ENCODE data around the gene CEP83.
"Not testable (repeated sequence)": the region's sequence is repeated elsewhere in the genome, so short reads cannot be mapped to it uniquely, and the experiment has no call there.

CEP83 gene

GRCh38 chr12:94340573-94340972, 119.1 kb downstream of the CEP83 start:
- Mint-ChIP-seq H3K4me3 (no peak overlapping the region), H3K27me3 (no peaks in the 10 kb centered on the region), H3K4me1 (no peaks in the 10 kb centered on the region), H3K36me3 (ENCODE audit: insufficient read depth) (peaks cover 4% of the 10 kb centered on the region), H3K27ac (ENCODE audit: low read depth) (no peak overlapping the region), H3K9me3 (no peaks in the 10 kb centered on the region)
- no peak for DNase-seq (ENCODE audit: low spot score in 2 of 2)
- no peak for ATAC-seq (replicated peaks; ENCODE audit: extremely low read depth, poor library complexity, severe bottlenecking)

DNA sequence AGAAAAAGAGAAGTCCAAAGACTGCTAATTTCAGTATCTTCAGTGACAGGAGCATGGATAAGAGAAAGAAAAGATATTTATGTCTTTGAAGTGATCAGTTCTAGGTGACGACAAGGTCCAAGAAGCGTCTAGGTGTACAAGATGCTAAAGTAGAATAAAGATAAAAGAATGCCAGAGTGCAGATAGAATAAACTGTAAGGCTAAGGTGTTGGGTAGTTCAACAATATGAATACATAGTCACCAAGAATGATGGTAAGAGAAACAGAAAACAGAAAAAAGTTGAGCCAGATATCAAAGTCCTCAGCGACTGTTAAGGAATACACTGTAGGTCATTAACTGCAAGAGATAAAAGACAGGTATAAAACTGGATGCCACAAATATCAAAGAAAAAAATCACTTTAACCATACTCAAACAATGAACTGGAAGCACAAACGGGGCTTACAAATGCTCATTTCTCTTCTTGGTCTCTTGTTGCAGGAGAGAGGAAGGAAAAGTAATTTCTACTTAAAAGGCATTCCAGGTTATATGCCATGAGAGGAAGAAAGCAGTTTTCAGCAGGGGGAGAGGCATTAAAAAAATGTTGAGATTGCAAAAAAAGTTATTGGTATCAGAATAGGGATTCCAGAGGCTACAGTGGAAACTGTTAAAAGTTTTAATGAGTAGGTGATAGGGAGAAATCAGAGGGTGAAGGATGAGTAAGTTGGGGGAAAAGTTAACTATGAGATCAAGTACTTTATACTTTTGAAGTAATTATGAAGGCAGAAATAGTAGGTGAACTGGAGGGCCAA, 121.5 kb downstream of the CEP83 start:
- no peak overlapping the region for H3K4me3 Mint-ChIP-seq
- no peaks in the 10 kb centered on the region for H3K4me1 Mint-ChIP-seq
- DNase-seq (ENCODE audit: low spot score in 2 of 2) (no peak), ATAC-seq (replicated peaks; ENCODE audit: extremely low read depth, poor library complexity, severe bottlenecking) (no peak)
- no peaks in the 10 kb centered on the region for H3K27me3 Mint-ChIP-seq
- peaks cover 6% of the 10 kb centered on the region for H3K36me3 Mint-ChIP-seq (ENCODE audit: insufficient read depth)
- H3K27ac Mint-ChIP-seq (ENCODE audit: low read depth) = no peak overlapping the region
- no peaks in the 10 kb centered on the region for H3K9me3 Mint-ChIP-seq

DNA sequence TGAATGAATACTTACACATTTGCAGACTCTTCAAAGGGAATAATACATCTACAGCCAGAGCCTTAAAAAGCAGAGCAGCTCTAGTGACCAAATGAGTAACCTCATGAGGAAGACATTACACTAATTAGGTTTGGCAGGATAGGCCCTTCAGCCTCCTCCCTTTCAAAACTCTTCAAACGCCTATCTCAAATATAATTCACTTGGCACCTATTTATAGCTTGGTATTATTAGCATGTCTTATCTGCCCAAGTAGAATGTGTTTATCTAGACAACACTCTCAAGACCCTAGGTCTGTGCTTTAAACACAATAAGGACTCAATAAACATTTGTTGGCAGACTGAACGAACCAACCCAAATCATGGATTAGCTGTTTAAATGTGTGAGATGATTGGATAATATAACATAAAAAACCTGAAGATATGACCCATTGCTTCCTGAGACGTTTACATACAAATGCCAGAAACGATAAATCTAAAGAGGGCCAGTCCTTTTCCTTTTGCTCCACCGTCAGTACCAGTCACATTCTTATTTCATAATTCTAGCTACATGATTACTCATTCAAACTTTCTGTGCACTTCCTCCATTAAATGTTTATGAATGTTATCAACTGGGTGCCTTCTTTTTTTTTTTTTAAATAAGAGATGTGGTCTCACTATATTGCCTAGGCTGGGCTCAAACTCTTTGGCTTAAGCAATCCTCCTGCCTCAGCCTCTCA, 123.3 kb downstream of the CEP83 start:
- DNase-seq (ENCODE audit: low spot score in 2 of 2) = no peak
- Mint-ChIP-seq H3K9me3 (no peaks in the 10 kb centered on the region), H3K4me3 (no peak overlapping the region), H3K27me3 (no peaks in the 10 kb centered on the region), H3K4me1 (no peaks in the 10 kb centered on the region), H3K36me3 (ENCODE audit: insufficient read depth) (peaks cover 9% of the 10 kb centered on the region), H3K27ac (ENCODE audit: low read depth) (no peak overlapping the region)
- no peak for ATAC-seq (replicated peaks; ENCODE audit: extremely low read depth, poor library complexity, severe bottlenecking)

DNA sequence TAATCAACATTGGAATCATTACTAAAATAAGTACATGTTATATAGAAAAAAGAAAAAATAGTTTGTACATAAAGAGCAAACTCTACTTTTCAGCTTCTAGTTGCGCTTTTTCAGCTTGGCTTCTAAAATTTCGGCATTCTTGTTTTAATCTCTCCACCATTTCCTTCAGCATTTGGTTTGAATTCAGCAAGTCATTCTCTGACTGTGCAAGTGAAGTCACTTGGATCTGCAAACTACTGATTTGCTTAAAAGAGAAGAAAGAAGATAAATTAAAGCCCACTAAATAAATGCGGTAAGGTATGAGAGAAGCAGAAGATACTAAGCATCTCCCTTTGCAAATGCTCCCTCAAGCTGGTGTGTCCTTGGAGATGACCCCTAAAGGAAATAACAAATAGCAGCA, 126.3 kb downstream of the CEP83 start:
- ATAC-seq (replicated peaks; ENCODE audit: extremely low read depth, poor library complexity, severe bottlenecking) = no peak
- Mint-ChIP-seq H3K9me3 (no peaks in the 10 kb centered on the region), H3K4me3 (no peak overlapping the region), H3K27ac (ENCODE audit: low read depth) (no peak overlapping the region), H3K36me3 (ENCODE audit: insufficient read depth) (peaks cover 10% of the 10 kb centered on the region), H3K4me1 (no peaks in the 10 kb centered on the region), H3K27me3 (no peaks in the 10 kb centered on the region)
- DNase-seq (ENCODE audit: low spot score in 2 of 2) = no peak

GRCh38 chr12:94329366-94329765, 130.3 kb downstream of the CEP83 start:
- no peaks in the 10 kb centered on the region for H3K27me3 Mint-ChIP-seq
- H3K27ac Mint-ChIP-seq (ENCODE audit: low read depth) = no peak overlapping the region
- H3K36me3 Mint-ChIP-seq (ENCODE audit: insufficient read depth) = peaks cover 11% of the 10 kb centered on the region
- ATAC-seq (replicated peaks; ENCODE audit: extremely low read depth, poor library complexity, severe bottlenecking) = no peak
- H3K4me1 Mint-ChIP-seq = no peaks in the 10 kb centered on the region
- no peak for DNase-seq (ENCODE audit: low spot score in 2 of 2)
- H3K9me3 Mint-ChIP-seq = no peaks in the 10 kb centered on the region
- H3K4me3 Mint-ChIP-seq = no peak overlapping the region

DNA sequence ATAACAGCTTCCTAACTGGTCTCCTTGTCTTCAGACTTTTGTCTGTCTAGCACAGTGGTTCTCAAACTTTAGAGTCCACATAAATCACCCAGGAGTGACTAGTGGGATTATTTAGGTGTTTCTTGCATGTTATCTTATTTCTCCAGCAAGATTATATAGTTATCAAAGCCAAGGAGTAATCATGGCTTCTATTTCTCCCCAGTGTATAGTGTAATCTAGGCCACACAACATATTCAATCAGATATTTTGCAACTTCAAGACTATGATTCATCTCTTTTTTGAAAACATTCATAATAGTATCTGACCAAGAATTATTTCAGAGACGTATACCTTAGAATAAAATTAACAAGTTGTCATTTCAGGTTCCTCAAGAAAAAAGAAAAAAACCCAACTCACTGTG, 131.9 kb downstream of the CEP83 start:
- Mint-ChIP-seq H3K36me3 (ENCODE audit: insufficient read depth) (peaks cover 9% of the 10 kb centered on the region), H3K4me1 (no peaks in the 10 kb centered on the region), H3K27me3 (no peaks in the 10 kb centered on the region), H3K9me3 (no peaks in the 10 kb centered on the region), H3K27ac (ENCODE audit: low read depth) (no peak overlapping the region), H3K4me3 (no peak overlapping the region)
- DNase-seq (ENCODE audit: low spot score in 2 of 2) (no peak), ATAC-seq (replicated peaks; ENCODE audit: extremely low read depth, poor library complexity, severe bottlenecking) (no peak)

- Mint-ChIP-seq H3K36me3 (ENCODE audit: insufficient read depth) (peaks cover 10% of the 10 kb centered on the region), H3K4me1 (no peaks in the 10 kb centered on the region), H3K9me3 (no peaks in the 10 kb centered on the region), H3K27ac (ENCODE audit: low read depth) (no peak overlapping the region), H3K4me3 (no peak overlapping the region), H3K27me3 (no peaks in the 10 kb centered on the region)
- DNase-seq (ENCODE audit: low spot score in 2 of 2) (no peak), ATAC-seq (replicated peaks; ENCODE audit: extremely low read depth, poor library complexity, severe bottlenecking) (no peak)
Observed at GRCh38 chr12:94326727-94327126, 132.9 kb downstream of the CEP83 start.

DNA sequence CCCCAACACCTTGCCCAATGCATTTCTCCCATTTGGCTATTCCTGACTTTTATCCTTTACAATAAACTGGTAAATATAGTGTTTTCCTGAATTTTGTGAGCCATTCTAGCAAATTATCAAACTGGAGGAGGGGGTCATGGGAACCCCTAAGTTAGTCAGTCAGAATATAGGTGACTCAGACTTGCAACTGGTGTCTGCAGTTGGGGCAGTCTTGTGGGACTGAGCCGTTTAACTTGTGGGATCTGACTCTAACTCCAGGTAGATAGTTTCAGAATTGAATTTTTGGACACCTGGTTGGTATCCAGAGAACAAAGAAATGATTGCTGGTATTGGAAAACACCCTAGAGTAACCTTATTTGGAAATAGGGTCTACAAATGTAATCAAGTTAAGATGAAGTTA, 133.4 kb downstream of the CEP83 start:
- Mint-ChIP-seq H3K36me3 (ENCODE audit: insufficient read depth) (peaks cover 5% of the 10 kb centered on the region), H3K27me3 (no peaks in the 10 kb centered on the region), H3K4me1 (no peaks in the 10 kb centered on the region), H3K9me3 (peaks cover 4% of the 10 kb centered on the region), H3K27ac (ENCODE audit: low read depth) (no peak overlapping the region), H3K4me3 (no peak overlapping the region)
- DNase-seq (ENCODE audit: low spot score in 2 of 2) (no peak), ATAC-seq (replicated peaks; ENCODE audit: extremely low read depth, poor library complexity, severe bottlenecking) (no peak)

DNA sequence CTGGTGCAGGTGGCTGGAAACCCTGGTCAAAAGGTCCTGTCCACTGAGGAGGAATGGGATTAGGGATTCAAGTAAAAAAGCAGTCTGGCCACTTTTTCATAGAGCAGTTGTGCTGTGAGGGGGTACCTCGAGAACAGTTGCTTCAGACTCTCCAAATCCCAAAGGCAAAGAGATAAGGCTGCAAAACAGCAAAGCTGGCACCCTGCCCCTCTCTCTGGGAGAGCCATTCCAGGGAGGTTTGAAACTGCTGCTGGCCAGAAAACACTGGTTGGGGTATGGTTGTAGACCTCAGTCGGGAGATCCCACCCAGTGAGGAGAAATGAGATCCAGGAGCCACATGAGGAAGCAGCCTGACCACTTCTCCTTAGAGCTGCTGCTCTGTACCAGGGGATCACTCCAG, 137.3 kb downstream of the CEP83 start:
- ATAC-seq (replicated peaks; ENCODE audit: extremely low read depth, poor library complexity, severe bottlenecking) = no peak
- Mint-ChIP-seq H3K27ac (ENCODE audit: low read depth) (no peak overlapping the region), H3K27me3 (no peaks in the 10 kb centered on the region), H3K4me1 (no peaks in the 10 kb centered on the region), H3K4me3 (no peak overlapping the region), H3K9me3 (peaks cover 32% of the 10 kb centered on the region), H3K36me3 (ENCODE audit: insufficient read depth) (peaks cover 7% of the 10 kb centered on the region)
- DNase-seq (ENCODE audit: low spot score in 2 of 2) = no peak

DNA sequence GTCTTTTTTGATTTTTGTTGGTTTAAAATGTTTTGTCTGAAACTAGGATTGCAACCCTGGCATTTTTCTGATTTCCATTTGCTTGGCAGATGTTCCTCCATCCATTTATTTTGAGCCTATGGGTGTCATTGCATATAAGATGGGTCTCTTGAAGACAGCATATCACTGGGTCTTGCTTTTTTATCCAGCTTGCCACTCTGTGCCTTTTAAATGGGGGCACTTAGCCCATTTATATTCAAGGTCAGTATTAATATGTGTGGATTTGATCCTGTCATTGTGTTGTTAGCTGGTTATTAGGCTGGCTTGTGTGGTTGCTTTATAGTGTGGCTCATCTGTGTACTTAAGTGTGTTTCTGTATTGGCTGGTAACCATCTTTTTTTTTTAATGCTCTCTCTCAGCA, 139.6 kb downstream of the CEP83 start:
- Mint-ChIP-seq H3K4me3 (no peak overlapping the region), H3K9me3 (peaks cover 37% of the 10 kb centered on the region), H3K4me1 (no peaks in the 10 kb centered on the region), H3K36me3 (ENCODE audit: insufficient read depth) (peaks cover 4% of the 10 kb centered on the region), H3K27me3 (no peaks in the 10 kb centered on the region), H3K27ac (ENCODE audit: low read depth) (no peak overlapping the region)
- ATAC-seq (replicated peaks; ENCODE audit: extremely low read depth, poor library complexity, severe bottlenecking) (no peak), DNase-seq (ENCODE audit: low spot score in 2 of 2) (no peak)

- DNase-seq (ENCODE audit: low spot score in 2 of 2) (no peak), ATAC-seq (replicated peaks; ENCODE audit: extremely low read depth, poor library complexity, severe bottlenecking) (no peak)
- H3K4me3 Mint-ChIP-seq = no peak overlapping the region
- H3K4me1 Mint-ChIP-seq = no peaks in the 10 kb centered on the region
- H3K9me3 Mint-ChIP-seq = peaks cover 37% of the 10 kb centered on the region
- peaks cover 4% of the 10 kb centered on the region for H3K36me3 Mint-ChIP-seq (ENCODE audit: insufficient read depth)
- H3K27me3 Mint-ChIP-seq = no peaks in the 10 kb centered on the region
- H3K27ac Mint-ChIP-seq (ENCODE audit: low read depth) = no peak overlapping the region
Observed at GRCh38 chr12:94318181-94318580, 141.5 kb downstream of the CEP83 start.

GRCh38 chr12:94316600-94316999, 143.1 kb downstream of the CEP83 start:
- not testable (repeated sequence) for H3K27ac Mint-ChIP-seq (ENCODE audit: low read depth); DNase-seq (ENCODE audit: low spot score in 2 of 2); H3K4me1 Mint-ChIP-seq; H3K27me3 Mint-ChIP-seq; ATAC-seq (replicated peaks; ENCODE audit: extremely low read depth, poor library complexity, severe bottlenecking); H3K4me3 Mint-ChIP-seq; H3K36me3 Mint-ChIP-seq (ENCODE audit: insufficient read depth)
- H3K9me3 Mint-ChIP-seq = peaks cover 36% of the 10 kb centered on the region

DNA sequence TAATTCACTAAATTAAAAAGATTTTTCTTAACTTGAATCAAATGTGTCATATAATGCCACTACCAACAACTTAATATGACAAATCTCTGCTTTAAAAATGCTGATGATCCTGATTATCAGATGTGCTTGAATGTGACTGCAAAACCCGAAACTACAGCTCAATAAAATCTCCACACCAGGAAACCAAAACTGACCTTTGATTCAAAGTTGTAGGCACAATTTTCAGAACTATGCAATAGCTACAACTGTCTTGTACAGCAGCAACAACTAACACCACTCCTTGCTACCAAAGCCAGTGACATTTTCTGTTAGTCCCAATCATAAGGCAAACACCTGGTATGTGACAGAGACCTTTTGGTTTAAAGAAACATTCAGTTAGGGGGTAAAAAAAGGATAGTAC, 147.3 kb downstream of the CEP83 start:
- DNase-seq (ENCODE audit: low spot score in 2 of 2) (no peak), ATAC-seq (replicated peaks; ENCODE audit: extremely low read depth, poor library complexity, severe bottlenecking) (no peak)
- H3K27me3 Mint-ChIP-seq = no peaks in the 10 kb centered on the region
- peaks cover 6% of the 10 kb centered on the region for H3K36me3 Mint-ChIP-seq (ENCODE audit: insufficient read depth)
- H3K4me3 Mint-ChIP-seq = no peak overlapping the region
- no peak overlapping the region for H3K27ac Mint-ChIP-seq (ENCODE audit: low read depth)
- no peaks in the 10 kb centered on the region for H3K4me1 Mint-ChIP-seq
- peaks cover 5% of the 10 kb centered on the region for H3K9me3 Mint-ChIP-seq
